Measurements from ENCODE around the gene SBSN. TPM values are rescaled to one million over a fixed set of nuclear protein-coding genes. Genes with fewer than 3 reads are reported as not detected.

Gene SBSN
- total RNA-seq, 1 donor from 2014 or later: 0.30 TPM

DNA sequence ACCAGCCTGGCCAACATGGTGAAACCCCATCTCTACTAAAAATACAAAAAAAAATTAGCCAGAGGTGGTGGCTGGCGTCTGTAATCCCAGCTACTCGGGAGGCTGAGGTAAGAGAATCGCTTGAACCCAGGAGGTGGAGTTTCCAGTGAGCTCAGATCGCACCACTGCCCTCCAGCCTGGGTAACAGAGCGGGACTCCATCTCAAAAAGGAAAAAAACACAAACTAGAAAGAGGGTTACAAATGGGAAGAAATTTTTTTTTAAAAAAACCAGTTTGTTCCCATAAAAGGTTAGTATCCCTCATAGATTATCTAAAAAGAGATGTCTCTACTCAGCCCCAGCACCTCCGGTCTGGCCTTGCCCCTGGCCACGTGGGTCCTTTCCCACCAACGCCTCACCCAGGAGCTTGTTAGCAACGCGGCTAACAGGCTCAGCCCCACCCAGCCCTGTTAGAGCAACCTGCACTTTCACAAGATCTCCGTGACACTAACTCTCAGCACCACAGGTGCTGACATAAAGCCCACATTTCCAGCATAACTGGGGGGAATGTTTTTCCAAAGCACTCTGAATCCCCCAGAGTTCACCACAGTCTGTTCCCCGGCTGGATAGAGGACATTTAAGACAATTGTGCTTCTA, 19.0 kb downstream of the SBSN start:
- H3K4me1 Mint-ChIP-seq (ENCODE audit: low read depth): peaks cover 14% of the 10 kb centered on the region
- no peak overlapping the region for H3K27ac Mint-ChIP-seq (ENCODE audit: unreplicated experiment)
- peaks cover 73% of the 10 kb centered on the region for H3K27me3 Mint-ChIP-seq (ENCODE audit: low read depth)

GRCh38 chr19:35508129-35508528, 20.0 kb downstream of the SBSN start:
- H3K4me3 Mint-ChIP-seq (ENCODE audit: unreplicated experiment): no peak overlapping the region
- TF ChIP-seq, protein P1, sequence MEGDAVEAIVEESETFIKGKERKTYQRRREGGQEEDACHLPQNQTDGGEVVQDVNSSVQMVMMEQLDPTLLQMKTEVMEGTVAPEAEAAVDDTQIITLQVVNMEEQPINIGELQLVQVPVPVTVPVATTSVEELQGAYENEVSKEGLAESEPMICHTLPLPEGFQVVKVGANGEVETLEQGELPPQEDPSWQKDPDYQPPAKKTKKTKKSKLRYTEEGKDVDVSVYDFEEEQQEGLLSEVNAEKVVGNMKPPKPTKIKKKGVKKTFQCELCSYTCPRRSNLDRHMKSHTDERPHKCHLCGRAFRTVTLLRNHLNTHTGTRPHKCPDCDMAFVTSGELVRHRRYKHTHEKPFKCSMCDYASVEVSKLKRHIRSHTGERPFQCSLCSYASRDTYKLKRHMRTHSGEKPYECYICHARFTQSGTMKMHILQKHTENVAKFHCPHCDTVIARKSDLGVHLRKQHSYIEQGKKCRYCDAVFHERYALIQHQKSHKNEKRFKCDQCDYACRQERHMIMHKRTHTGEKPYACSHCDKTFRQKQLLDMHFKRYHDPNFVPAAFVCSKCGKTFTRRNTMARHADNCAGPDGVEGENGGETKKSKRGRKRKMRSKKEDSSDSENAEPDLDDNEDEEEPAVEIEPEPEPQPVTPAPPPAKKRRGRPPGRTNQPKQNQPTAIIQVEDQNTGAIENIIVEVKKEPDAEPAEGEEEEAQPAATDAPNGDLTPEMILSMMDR (IDR thresholded peaks at IDR 0.05): no peak
- no peak overlapping the region for H3K27ac Mint-ChIP-seq (ENCODE audit: unreplicated experiment)
- H3K27me3 Mint-ChIP-seq (ENCODE audit: low read depth): peaks cover 74% of the 10 kb centered on the region
- peaks cover 14% of the 10 kb centered on the region for H3K4me1 Mint-ChIP-seq (ENCODE audit: low read depth)
- H3K36me3 Mint-ChIP-seq (ENCODE audit: low read depth): no peaks in the 10 kb centered on the region
- no peak for DNase-seq (ENCODE audit: low spot score)
- no peaks in the 10 kb centered on the region for H3K9me3 Mint-ChIP-seq (ENCODE audit: low read depth)

More for the DNA sequence above, 19.0 kb downstream of the SBSN start:
- H3K9me3 Mint-ChIP-seq (ENCODE audit: low read depth): no peaks in the 10 kb centered on the region
- no peaks in the 10 kb centered on the region for H3K36me3 Mint-ChIP-seq (ENCODE audit: low read depth)
- TF ChIP-seq, protein P1 (IDR thresholded peaks at IDR 0.05): no peak
- H3K4me3 Mint-ChIP-seq (ENCODE audit: unreplicated experiment): no peak overlapping the region
- DNase-seq (ENCODE audit: low spot score): no peak

DNA sequence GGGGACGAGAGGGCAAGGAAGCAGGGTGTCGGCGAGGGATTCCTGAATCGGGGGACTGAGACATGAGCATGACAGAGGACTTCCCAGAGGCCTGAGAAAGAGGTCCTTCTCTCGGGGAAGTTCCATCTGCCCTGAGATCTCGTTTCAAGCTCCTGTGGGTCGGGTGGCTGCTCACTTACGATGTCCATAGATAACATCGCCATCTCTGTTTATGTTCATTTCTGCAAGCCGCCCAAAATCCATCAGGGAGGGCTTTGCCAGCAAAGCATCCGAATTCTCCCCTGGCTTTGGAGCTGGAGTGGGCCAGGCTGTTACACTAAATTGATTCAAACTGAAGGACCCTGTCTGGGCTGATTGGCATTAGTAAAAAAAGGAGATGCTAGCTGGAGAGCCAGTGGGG, 20.6 kb downstream of the SBSN start:
- TF ChIP-seq, protein P1 (IDR thresholded peaks at IDR 0.05): no peak
- Mint-ChIP-seq H3K27me3 (ENCODE audit: low read depth) (peaks cover 76% of the 10 kb centered on the region), H3K4me3 (ENCODE audit: unreplicated experiment) (no peak overlapping the region), H3K36me3 (ENCODE audit: low read depth) (no peaks in the 10 kb centered on the region), H3K27ac (ENCODE audit: unreplicated experiment) (no peak overlapping the region), H3K9me3 (ENCODE audit: low read depth) (no peaks in the 10 kb centered on the region), H3K4me1 (ENCODE audit: low read depth) (peaks cover 14% of the 10 kb centered on the region)
- DNase-seq (ENCODE audit: low spot score): no peak

DNA sequence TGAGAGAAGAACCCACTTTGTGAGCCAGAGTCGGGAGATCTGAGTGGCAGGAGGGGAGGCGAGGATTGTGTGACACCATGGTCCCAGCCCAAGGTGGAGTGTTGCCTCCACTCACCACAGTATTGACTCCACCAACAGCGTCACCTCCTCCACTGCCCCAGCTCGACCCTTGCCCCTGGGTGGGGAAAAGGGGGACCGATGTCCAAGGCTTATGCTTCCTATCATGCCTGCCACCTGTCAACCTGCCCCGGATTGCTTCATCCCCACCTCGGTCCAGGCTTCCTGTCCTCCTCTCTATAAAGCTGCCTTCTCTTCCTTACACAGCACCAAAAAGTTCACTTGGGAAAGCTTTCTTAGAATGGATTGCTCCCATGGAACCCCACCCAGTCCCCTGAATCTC, 22.1 kb downstream of the SBSN start:
- H3K4me1 Mint-ChIP-seq (ENCODE audit: low read depth): peaks cover 14% of the 10 kb centered on the region
- DNase-seq (ENCODE audit: low spot score): no peak
- TF ChIP-seq, protein P1 (IDR thresholded peaks at IDR 0.05): no peak
- no peak overlapping the region for H3K27ac Mint-ChIP-seq (ENCODE audit: unreplicated experiment)
- no peak overlapping the region for H3K4me3 Mint-ChIP-seq (ENCODE audit: unreplicated experiment)
- peaks cover 74% of the 10 kb centered on the region for H3K27me3 Mint-ChIP-seq (ENCODE audit: low read depth)
- no peaks in the 10 kb centered on the region for H3K9me3 Mint-ChIP-seq (ENCODE audit: low read depth)
- H3K36me3 Mint-ChIP-seq (ENCODE audit: low read depth): no peaks in the 10 kb centered on the region

DNA sequence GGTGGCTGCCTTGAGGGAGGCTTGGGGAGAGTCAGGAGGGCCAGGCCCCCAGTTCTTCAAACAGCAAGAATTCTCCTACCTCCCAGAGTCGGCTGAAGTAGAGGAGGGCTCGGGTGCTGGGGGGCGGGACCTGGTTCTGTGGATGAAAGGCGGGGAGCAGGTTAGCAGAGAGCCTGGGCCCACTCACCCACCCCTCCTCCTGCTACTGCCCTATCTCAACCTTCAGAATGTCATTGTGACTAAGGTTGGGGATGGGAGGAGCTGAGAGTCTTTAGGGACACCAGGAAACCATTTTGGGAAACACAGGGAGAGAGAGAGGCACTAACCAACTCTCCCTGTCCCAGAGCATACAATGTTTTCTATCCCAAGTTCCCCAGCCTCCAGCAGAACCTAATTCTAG, 25.4 kb downstream of the SBSN start:
- Mint-ChIP-seq H3K4me1 (ENCODE audit: low read depth) (no peaks in the 10 kb centered on the region), H3K27ac (ENCODE audit: unreplicated experiment) (no peak overlapping the region), H3K4me3 (ENCODE audit: unreplicated experiment) (no peak overlapping the region), H3K36me3 (ENCODE audit: low read depth) (no peaks in the 10 kb centered on the region), H3K9me3 (ENCODE audit: low read depth) (no peaks in the 10 kb centered on the region), H3K27me3 (ENCODE audit: low read depth) (peaks cover 61% of the 10 kb centered on the region)
- TF ChIP-seq, protein P1 (IDR thresholded peaks at IDR 0.05): no peak
- no peak for DNase-seq (ENCODE audit: low spot score)
